ENCODE measurements around the gene TMEM50B.
"Not testable (repeated sequence)": the region's sequence is repeated elsewhere in the genome, so short reads cannot be mapped to it uniquely, and the experiment has no call there.

The TMEM50B gene

GRCh38 chr21:33479679-33480480 lies at the start of gene TMEM50B:
Gene TMEM50B, minus strand, starts transcription at chr21:33479974. Its CDS starts 11,089 bp downstream, at chr21:33468885.
- peak; percentile 95 for DNase-seq

DNA sequence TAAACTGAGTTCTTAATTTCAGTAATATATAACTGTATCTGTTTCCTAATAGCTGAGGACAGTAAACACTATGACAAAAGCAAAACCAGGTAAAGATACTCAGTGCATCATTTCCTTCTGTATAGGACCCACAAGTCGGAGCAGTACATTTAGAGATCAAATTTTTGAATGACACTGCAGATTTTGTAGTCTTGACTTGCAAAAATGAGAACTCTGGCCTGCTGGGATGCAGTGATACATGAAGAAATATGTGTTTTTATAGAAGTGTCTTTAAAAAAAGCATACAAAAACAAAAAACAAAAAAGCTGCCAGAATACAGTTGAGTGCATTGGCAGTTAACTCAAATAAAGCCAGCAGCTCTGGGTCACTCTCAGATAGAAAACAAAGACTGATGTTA lies 43.2 kb upstream of the TMEM50B start:
- DNase-seq: no peak

- DNase-seq: no peak
These were observed 42.7 kb upstream of the TMEM50B start for GRCh38 chr21:33522297-33522952.

DNA sequence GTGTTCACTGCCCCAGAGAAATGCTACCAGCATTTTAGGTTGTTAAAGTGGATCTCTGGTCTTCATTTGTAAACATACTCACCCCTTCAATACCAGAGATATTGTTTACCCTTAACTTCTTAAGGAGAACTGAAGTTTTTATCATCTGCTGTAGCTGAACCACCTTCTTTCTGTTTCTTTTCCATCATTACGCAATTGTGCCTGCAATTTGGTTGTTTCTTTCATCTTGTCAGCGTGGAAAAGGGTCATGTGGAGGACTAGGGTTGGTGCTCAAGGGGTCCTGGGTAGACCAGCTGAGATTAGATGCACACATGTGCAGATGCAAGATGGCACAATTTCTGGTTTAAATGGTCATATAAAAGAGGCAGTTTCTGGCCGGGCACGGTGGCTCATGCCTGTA lies 39.1 kb upstream of the TMEM50B start:
- DNase-seq: no peak

DNA sequence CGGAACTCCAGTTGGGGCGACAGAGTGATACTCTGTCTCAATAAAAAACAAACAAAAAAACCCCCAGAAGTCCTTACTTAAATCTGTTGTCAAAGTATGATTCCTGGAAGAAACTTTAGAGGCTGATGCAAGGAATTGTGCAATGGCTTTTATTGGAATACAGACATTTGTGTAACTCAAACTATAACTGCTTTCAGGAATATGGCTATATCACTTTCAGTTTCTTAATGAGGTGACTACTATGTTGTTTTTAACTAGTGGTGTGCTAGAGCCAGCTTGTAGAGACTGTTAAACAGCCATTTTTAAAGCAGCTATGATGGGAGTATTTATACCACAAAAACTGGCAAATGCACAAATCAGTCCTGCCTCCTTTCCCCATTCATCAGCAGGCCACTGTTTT lies 34.5 kb upstream of the TMEM50B start:
- DNase-seq: no peak

DNA sequence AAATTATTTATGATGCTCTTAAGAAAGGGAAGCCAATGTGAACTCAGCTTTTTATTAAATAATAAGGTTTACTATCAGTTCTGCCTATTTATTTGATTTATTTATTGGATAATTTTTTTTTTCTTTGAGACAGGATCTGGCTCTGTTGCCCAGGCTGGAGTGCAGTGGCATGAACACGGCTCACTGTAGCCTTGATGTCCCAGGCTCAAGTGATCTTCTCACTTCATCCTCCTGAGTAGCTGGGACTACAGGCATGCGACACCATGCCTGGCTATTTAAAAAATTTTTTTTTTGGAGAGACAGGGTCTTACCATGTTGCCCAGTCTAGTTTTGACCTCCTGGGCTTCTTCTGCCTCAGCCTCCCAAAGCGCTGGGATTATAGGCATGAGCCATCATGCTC lies 32.7 kb upstream of the TMEM50B start:
- DNase-seq: no peak

DNA sequence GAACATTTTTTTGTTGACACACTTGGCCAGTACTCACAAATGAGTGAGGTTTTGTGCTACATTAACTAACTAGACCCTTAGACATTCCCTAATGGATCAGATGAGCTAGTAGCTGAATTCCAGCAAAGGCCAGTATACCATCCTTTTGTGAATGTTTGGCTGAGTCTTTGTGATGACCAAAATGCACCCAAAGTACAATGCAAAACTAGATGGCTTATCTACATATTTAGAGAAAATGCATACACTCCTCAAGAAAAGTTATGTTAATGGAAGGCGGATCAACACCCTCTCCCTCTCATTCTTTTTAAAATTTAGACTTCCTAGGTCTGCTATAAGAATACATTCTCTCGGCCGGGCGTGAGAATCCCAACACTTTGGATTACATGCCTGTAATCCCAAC lies 31.9 kb upstream of the TMEM50B start:
- no peak for DNase-seq

GRCh38 chr21:33510826-33511225 lies 31.1 kb upstream of the TMEM50B start:
- no peak for DNase-seq

GRCh38 chr21:33507003-33507402 lies 27.2 kb upstream of the TMEM50B start:
- not testable (repeated sequence) for DNase-seq

DNA sequence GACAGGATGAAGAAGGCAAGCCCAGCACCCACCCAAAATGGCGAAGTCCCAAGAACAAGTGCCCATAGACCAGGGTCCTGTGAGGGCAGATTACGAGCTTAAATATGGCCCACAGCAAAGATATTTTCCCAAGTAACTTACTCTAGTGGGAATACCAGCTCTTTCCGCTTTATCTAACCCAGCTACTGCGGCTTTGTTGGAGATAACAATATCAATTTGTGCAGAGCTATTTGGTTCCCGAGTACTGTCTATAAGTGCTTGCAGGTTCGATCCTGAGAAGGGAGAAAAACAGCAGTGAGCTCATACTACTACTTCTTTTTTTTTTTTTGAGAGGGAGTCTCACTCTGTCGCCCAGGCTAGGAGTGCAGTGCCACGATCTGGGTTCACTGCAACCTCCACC lies 26.1 kb upstream of the TMEM50B start:
- no peak for DNase-seq

- no peak for DNase-seq
These were observed 16.6 kb upstream of the TMEM50B start for GRCh38 chr21:33496345-33496744.

DNA sequence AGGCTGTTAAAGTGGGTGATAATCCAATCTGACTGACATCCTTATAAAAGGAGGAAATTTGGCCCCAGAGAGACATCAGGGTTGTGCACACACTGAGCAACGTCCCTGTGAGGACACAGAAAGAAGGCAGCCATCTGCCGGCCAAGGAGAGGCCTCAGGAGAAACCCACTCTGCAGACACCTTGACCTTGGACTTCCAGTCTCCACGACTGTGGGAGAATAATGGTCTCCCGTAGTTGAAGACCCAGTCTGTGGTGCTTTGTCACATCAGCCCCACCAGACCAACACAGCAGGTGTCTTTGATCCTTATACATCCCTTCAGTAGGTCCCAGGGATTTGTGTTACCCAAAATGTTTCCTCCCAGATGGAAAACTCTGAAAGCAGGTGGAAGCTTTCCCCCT lies 16.0 kb upstream of the TMEM50B start:
- DNase-seq: no peak

DNA sequence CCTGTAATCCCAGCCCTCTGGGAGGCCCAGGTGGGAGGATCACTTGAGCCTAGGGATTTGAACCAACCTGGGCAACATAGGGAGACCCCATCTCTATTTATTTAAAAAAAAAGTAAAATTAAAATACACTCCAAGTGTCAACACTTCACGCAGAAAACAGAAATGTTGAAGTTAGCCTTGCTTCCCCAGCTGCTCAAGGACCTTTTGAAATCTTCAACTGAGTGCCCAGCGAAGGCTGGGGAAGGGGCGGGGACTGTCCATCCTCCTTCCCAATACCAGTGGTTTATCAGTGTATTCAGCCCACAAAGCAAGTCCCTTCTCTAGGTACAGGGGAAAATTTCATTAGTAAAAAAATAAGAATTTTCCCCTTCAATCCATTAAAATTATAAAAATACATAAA lies 14.0 kb upstream of the TMEM50B start:
- DNase-seq: no peak

DNA sequence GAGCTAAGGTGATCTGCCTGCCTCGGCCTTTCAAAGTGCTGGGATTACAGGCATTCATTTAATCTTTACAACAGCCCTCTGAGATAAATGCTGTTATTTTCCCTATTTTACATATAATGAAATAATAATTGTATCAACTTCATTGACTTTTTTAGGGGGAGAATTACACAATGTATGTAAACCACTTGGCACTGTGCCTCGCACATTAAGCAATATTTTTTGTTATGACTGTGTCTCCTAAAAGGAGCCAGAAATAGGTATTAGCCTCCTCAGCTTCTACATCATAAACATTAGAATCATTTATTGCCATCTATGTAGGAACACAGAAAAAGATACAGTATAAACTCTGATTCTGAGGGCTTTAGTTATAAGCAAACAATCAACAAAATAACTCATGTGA lies 12.8 kb upstream of the TMEM50B start:
- DNase-seq: no peak

- DNase-seq: peak; percentile 95
These were observed 11.8 kb upstream of the TMEM50B start, which contains the start of gene DNAJC28 for GRCh38 chr21:33491373-33492102. Gene DNAJC28, minus strand, starts transcription at chr21:33491716. Its CDS starts 2,323 bp downstream, at chr21:33489393.

GRCh38 chr21:33490991-33491372 lies 11.2 kb upstream of the TMEM50B start:
- DNase-seq: no peak

DNA sequence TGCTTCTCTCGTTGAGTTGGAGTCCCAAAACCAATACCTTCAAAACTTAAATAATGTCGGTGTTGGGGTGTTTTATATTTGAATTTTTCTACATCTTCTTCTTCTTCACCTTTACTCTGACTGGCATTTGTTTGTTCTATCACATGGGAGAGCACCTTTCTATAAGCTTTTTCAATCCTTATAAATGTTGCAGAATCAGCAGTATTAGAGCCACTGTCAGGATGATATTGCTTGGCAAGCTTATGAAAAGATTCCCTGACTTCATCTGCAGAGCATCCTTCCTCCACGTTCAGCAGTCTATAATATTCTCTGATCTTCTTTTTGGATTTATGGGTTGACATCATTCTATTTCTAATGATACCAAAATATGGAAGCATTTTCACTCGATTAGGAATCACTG lies 9.2 kb upstream of the TMEM50B start:
- DNase-seq: no peak

- no peak for DNase-seq
These were observed 8.2 kb upstream of the TMEM50B start for GRCh38 chr21:33487996-33488395.

- DNase-seq: no peak
These were observed 1.7 kb upstream of the TMEM50B start for GRCh38 chr21:33481314-33481943.

- no peak for DNase-seq
These were observed 818 bp upstream of the TMEM50B start for GRCh38 chr21:33480481-33481103.

DNA sequence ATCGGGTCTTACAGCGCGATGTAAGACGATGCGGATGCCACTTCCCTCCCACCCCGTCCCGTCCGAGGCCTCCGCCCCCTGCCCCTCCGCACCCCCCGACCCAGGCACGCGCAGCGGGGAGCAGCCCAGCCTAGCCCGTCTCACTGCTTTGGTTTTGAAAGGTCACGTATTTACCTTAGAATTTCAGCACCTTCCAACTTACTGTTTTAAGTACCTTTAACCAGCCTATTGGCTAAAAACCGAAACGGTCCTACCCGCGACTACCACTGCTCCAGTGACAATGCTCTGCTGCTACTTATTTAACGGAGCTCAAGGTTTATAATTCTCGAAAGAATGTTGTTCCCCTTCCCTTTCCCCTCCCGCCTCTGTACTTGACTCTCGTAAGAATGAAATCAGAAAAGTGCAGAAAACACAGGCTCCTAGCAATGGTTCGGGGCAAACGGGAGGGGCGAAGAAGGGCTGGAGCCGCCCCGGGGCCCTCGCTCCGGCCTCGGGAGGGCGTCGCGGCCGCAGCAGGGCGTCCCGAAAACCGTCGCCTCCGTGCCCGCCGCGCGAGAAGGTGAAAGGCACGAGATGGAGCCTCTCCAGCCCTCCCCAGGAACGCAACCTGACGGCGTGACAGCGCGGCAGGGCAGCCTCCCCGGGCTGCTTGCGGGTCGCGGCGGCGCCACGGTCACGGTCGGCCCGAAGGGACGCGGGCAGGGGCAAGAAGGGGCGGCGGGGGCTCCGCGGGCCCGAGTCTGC lies 667 bp downstream of the TMEM50B start:
- peak; percentile 36 for DNase-seq

DNA sequence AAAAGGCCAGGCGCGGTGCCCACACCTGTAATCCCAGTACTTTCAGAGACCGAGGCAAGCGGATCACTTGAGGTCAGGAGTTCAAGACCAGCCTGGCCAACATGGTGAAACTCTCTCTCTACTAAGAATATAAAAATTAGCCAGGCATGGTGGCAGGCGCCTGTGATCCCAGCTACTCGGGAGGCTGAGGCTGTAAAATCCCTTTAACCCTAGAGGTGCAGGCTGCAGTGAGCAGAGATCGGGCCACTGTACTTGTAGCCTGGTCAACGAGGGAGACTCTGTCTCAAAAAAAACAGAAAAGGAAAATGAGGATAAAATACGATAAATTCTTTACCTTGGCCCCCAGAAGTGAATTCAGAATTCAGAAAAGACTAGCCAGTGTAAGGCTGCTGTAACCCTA lies 1.6 kb downstream of the TMEM50B start:
- DNase-seq: no peak
